IPS-15b (cell line): Measurements from ENCODE around the gene RNF6.

Experiments used
- H3K27me3 ChIP-seq: one replicate; pipeline ENCODE4 v1.6.1; 2013; ENCODE audit warnings: low read length; ENCODE audit not compliant: control insufficient read depth, insufficient read depth
- H3K36me3 ChIP-seq: one replicate; pipeline ENCODE4 v1.6.1; 2013; ENCODE audit warnings: low read length; ENCODE audit not compliant: control insufficient read depth, insufficient read depth
- H3K4me1 ChIP-seq: one replicate; pipeline ENCODE4 v1.6.1; 2013; ENCODE audit warnings: mild to moderate bottlenecking, low read length; ENCODE audit not compliant: control insufficient read depth, insufficient read depth
- H3K4me3 ChIP-seq: one replicate; pipeline ENCODE4 v1.5.1; 2013; ENCODE audit warnings: low read depth, low read length
- H3K9ac ChIP-seq: one replicate; pipeline ENCODE4 v1.6.1; 2013; ENCODE audit warnings: low read depth, mild to moderate bottlenecking, low read length
- H3K9me3 ChIP-seq: one replicate; pipeline ENCODE4 v1.6.1; 2013; ENCODE audit warnings: mild to moderate bottlenecking, low read length; ENCODE audit not compliant: control insufficient read depth, insufficient read depth

RNF6 gene

DNA sequence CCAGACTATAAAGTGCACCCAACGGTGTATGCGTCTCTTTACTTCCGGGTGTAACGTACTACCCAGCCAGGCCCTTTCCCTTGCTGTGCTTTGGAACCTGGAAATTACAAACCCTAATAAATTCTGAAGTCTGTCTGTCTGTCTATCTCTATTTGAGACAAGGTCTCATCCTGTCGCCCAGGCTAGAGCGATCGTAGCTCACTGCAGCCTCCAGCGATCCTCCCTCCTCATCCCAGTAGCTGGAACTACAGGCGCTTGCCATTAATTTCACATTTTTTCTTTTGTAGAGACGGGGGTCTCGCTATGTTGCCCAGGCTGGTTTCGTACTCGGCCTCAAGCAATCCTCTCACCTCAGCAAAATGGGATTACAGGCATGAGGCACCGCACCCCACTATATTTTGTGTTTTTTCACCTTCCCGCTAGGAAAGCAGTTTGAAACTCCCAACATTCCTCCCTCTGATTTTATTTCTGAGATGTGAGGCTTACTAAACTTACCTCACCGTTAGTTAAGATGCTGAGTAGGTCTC is 469 bp upstream of the RNF6 start:
- H3K9me3 ChIP-seq = no peaks in the 10 kb centered on the region
- peaks cover 3% of the 10 kb centered on the region for H3K36me3 ChIP-seq
- H3K4me1 ChIP-seq = no peaks in the 10 kb centered on the region
- peaks cover 4% of the 10 kb centered on the region for H3K27me3 ChIP-seq
- peak overlapping the region; percentile 93 for H3K4me3 ChIP-seq
- H3K9ac ChIP-seq = peak overlapping the region; percentile 97

DNA sequence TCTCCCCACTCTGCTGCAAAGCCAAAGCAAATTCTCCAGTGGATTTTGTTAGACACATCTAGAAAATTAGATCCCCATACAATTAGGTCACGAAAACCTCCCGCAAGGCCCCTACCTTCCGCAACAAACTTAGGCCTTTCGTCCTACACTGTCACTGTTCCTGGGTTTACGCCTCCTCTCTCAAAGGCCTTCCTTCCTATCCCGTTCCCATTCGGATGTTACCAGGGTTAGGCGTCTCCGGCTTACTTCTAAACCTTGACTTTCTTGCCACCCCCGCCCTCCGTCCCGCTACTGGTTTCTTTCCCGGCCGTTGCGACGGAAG is 754 bp downstream of the RNF6 start:
- Histone ChIP-seq H3K4me1 (no peaks in the 10 kb centered on the region), H3K9me3 (no peaks in the 10 kb centered on the region), H3K9ac (no peak overlapping the region), H3K36me3 (peaks cover 8% of the 10 kb centered on the region), H3K27me3 (peaks cover 2% of the 10 kb centered on the region), H3K4me3 (peak overlapping the region; percentile 93)

DNA sequence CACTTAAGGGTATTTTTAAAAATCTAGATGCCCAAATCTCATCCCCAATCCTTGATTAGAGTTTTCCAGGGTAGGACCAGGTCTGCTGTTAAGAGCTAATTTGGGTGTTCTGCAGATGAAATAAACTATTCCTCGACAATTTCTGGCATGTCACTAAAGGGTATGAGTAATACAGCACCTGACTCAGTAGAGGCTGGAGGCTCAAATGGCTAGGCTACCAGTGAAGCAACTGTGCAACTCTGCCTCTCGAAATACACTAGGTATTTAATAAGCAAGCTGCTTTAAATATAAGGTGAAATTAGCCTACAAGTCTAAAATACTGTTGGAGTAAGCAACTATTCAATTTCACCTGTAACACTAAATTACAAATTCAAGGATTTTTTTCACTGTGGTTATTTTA is 1.5 kb downstream of the RNF6 start:
- no peaks in the 10 kb centered on the region for H3K27me3 ChIP-seq
- H3K4me3 ChIP-seq = peak overlapping the region; percentile 93
- H3K36me3 ChIP-seq = peaks cover 8% of the 10 kb centered on the region
- no peaks in the 10 kb centered on the region for H3K9me3 ChIP-seq
- no peaks in the 10 kb centered on the region for H3K4me1 ChIP-seq
- no peak overlapping the region for H3K9ac ChIP-seq

DNA sequence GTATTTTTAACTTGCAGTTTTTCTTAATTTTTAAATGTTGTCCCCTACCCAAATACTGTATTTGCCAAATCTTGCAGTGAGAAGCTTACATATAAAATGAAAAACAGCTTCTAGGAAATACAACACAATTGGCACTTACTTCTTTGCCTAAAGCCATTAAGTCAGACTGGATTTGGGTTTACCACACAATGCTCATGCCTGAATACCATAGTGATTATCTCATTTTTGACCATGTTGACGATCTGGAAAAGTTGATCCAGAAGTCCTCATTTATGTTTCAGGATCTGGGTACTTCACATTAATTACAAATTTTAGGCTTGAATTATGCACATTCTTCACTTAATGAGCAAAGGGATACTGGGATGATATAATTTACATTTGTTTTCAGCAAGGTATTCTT is 2.4 kb downstream of the RNF6 start:
- no peaks in the 10 kb centered on the region for H3K27me3 ChIP-seq
- H3K9ac ChIP-seq = no peak overlapping the region

DNA sequence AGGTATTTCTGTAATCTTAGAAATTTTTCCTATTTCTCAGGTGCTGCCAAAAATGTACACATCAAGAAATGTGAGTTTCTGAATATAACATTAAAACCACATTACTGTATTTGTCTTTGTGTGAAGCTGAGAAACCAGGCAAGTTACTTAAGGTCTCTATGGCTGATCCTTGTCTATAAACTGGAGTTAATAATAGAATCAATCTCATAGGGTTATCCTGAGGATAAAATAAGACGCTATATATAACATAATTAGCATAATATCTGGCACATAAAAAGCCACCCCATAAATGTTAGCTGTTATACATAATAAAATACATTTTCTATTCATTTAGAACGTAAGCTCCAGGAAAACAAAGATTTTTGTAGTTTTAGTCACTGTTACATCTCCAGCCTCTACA is 6.1 kb downstream of the RNF6 start:
- H3K27me3 ChIP-seq = no peaks in the 10 kb centered on the region

More for the DNA sequence above, 2.4 kb downstream of the RNF6 start:
- Histone ChIP-seq H3K9me3 (no peaks in the 10 kb centered on the region), H3K4me1 (no peaks in the 10 kb centered on the region), H3K4me3 (no peak overlapping the region), H3K36me3 (peaks cover 13% of the 10 kb centered on the region)

DNA sequence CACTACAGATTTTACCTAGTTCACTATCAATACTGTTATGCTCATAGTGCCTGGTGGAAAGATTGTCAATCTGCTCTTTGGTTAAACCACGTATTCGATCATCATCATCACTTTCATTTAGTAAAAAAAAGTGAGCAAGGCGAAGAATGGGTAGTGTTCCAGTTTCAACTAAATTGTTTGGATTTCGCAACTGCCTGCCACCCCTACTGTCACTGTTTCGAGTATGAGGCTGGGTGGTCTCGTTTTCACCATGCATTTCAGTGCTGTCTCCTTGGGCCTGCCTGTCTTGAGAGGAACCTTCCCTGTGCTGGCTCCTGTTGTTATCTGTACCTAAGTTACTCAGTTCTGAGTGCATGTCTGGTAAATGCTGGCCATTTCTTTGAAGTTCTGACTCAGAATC is 8.1 kb downstream of the RNF6 start:
- Histone ChIP-seq H3K36me3 (peaks cover 18% of the 10 kb centered on the region), H3K27me3 (no peaks in the 10 kb centered on the region), H3K4me3 (no peak overlapping the region), H3K4me1 (no peaks in the 10 kb centered on the region), H3K9ac (no peak overlapping the region), H3K9me3 (no peaks in the 10 kb centered on the region)

More for the DNA sequence above, 6.1 kb downstream of the RNF6 start:
- Histone ChIP-seq H3K9me3 (no peaks in the 10 kb centered on the region), H3K4me3 (no peak overlapping the region), H3K36me3 (peaks cover 18% of the 10 kb centered on the region), H3K4me1 (no peaks in the 10 kb centered on the region), H3K9ac (no peak overlapping the region)

DNA sequence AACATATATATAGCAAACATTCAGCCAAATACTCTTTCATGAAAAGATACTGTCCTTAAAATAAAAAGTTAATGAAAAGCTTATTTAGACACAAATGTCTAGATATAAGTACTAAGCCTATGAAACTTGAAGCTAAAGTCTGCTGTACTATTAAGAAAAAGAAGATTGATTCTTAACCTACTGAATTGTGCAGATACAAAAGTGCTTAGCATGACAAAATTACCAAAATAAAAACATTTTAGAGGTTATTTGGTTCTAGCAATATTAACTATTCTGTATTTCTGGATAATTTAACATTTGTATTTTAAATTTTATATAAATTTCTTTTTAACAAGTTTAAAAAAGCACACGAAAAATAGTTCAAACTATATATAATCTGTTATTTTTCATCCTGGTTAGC is 8.8 kb downstream of the RNF6 start:
- no peaks in the 10 kb centered on the region for H3K27me3 ChIP-seq
- peaks cover 18% of the 10 kb centered on the region for H3K36me3 ChIP-seq
- H3K9me3 ChIP-seq = no peaks in the 10 kb centered on the region
- no peaks in the 10 kb centered on the region for H3K4me1 ChIP-seq
- no peak overlapping the region for H3K4me3 ChIP-seq
- no peak overlapping the region for H3K9ac ChIP-seq

DNA sequence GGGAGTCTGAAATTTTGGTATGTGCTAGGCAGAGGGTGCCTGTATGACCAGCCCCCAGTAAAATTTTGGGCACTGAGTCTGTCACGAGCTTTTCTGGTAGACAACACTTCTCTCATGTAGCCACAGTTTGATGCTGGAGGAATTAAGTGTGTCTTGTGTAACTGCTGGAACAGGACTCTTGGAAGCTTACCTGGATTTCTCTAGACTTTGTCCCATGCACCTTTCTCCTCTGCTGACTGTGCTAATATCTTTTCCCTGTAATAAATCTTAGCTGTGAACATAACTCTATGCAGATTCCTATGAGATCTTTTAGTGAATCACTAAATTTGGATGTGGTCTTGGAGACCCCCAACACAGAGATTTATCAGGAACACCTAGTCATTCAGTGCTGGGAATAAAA is 13.8 kb downstream of the RNF6 start:
- H3K9ac ChIP-seq = no peak overlapping the region
- no peak overlapping the region for H3K4me3 ChIP-seq
- no peaks in the 10 kb centered on the region for H3K4me1 ChIP-seq
- no peaks in the 10 kb centered on the region for H3K9me3 ChIP-seq
- H3K27me3 ChIP-seq = no peaks in the 10 kb centered on the region
- no peaks in the 10 kb centered on the region for H3K36me3 ChIP-seq

DNA sequence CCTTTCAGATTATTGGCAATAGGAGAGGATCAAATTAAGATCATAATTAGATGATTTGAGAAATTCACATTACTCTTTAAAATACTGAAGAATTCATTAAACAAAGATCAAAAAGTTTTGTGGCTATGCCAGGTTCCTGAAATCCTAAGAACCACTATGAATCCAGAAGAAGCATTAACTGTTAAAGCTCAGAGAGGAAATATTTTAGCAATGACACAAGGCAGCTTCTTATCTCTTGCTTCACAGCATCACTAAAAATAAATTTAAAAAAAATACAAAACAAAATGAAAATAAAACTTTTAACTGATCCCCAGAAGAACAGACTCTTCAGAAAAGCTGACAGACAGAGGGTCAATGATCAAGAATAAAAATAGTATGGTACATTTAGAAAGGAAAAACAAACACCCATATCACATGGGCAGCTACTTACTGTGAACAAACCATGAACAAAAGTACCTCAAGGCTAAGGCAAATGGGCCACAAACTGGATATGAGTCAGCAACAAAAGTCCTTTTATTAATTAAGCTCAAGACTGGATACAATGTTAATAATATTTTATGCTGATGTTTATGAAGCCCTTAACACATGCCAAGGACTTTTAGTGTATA is 19.6 kb downstream of the RNF6 start:
- no peak overlapping the region for H3K9ac ChIP-seq
- H3K4me1 ChIP-seq = no peaks in the 10 kb centered on the region
- H3K27me3 ChIP-seq = no peaks in the 10 kb centered on the region
- H3K9me3 ChIP-seq = no peaks in the 10 kb centered on the region
- no peaks in the 10 kb centered on the region for H3K36me3 ChIP-seq
- no peak overlapping the region for H3K4me3 ChIP-seq

DNA sequence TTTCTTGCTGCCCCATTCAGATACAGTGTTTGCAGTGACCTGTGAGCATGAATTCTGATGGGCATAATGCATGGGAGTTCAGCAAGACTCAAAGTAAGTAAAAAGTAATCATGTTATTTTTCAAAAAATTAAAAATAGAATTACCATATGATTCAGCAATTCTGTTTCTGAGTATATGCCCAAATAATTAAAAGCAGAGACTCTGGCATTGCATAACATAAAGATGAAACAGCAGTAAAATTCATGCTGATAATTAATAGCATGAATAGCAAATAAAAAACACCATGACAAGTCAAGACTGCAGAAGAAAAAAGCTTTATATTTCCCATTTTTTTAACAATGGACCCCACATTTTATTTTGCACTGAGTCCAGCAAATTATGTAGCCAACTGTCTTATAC is 21.3 kb downstream of the RNF6 start:
- no peak overlapping the region for H3K4me3 ChIP-seq
- no peaks in the 10 kb centered on the region for H3K4me1 ChIP-seq
- no peak overlapping the region for H3K9ac ChIP-seq
- no peaks in the 10 kb centered on the region for H3K9me3 ChIP-seq
- H3K27me3 ChIP-seq = no peaks in the 10 kb centered on the region
- no peaks in the 10 kb centered on the region for H3K36me3 ChIP-seq

DNA sequence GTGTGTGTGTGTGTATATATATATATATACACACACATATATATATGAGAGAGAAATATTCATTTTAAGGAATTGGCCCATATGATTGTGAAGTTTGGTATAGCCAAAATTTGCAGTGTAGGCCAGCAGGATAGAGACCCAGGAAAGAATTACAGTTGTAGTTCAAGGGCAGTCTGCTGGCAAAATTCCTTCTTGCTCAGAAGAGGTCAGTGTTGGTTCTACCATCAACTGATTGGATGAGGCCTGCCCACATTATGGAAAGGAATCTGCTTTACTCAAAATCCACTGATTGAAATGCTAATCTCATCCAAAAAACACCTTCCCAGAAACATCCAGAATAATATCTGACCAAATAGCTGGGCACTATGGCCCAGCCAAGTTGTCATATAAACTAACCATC is 24.0 kb downstream of the RNF6 start:
- Histone ChIP-seq H3K4me3 (no peak overlapping the region), H3K9me3 (no peaks in the 10 kb centered on the region), H3K36me3 (no peaks in the 10 kb centered on the region), H3K9ac (no peak overlapping the region), H3K4me1 (no peaks in the 10 kb centered on the region), H3K27me3 (no peaks in the 10 kb centered on the region)

DNA sequence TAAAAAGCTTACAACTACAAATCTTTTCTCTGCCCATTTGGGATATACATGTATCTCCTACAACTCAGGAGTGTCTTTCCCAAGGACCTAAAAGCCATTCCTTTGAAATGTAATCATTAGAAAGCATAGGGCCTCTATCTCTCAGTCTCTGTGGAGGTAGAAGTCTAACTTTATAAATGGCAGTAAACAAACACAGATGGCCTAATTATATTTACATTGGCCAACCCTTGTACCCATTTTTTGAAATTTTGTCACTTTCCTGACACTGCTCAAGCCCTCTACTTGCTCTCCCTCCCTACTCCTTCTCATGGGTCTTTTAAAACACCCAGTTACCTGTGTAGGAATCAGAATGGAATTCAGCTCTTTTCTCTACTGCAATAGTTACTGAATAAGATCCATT is 24.8 kb downstream of the RNF6 start:
- H3K9ac ChIP-seq = no peak overlapping the region
- H3K4me3 ChIP-seq = no peak overlapping the region
- no peaks in the 10 kb centered on the region for H3K27me3 ChIP-seq
- no peaks in the 10 kb centered on the region for H3K9me3 ChIP-seq
- H3K4me1 ChIP-seq = no peaks in the 10 kb centered on the region
- no peaks in the 10 kb centered on the region for H3K36me3 ChIP-seq
